Central memory CD4-positive, alpha-beta T cell (primary cell): ENCODE results near the gene CENPP.
A peak's percentile ranks its signal among the peaks of the same experiment; 100 is the strongest.

Experiments
- DNase-seq: peaks from one replicate; pipeline ENCODE4 v3.0.0; 2022

Gene CENPP

GRCh38 chr9:92429836-92430235 lies 104.1 kb downstream of the CENPP start:
- no peak for DNase-seq

GRCh38 chr9:92432350-92432749 lies 106.6 kb downstream of the CENPP start:
- no peak for DNase-seq

DNA sequence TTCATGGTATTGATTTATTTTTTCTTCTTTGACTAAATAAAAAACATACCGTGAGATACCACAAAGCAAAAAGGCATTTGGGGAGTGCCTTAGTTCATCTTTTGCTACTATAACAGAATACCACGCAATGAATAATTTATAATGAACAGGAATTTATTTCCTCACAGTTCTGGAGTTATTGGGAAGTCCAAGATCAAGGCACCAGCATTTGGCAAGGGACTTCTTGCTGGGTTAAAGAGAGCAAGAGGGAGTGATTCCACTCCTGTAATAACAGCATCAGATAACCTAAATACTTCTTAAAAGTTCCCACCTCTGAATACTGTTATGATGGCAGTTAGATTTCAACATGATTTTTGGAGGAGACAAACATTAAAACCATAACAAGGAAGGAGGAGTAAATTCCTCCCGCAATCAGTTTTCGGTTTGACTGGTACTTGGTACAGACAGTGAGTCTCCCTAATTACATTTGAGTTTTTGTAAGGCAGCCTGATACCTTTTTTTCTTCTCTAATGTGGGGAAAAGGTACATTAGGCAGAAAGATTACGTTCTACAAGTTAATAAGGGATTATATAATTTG lies 107.3 kb downstream of the CENPP start:
- DNase-seq = no peak

DNA sequence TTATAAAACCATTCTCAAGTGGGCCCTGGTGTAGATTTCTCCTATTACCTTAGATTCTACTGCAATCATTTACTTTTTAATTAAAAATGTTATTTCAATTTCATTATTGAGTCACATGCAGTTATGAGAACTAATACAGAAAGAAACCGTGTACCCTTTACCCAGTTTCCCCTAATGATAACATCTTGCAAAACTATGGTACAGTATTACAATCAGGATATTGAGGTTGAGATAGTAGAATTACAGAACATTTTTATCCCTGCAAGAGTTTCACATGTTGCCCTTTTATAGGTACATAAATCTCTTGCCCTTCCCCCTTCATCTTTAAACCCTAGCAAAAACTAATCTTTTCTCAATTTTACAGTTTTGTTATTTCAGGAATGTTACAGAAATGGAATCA lies 109.5 kb downstream of the CENPP start:
- no peak for DNase-seq

GRCh38 chr9:92438900-92439526 lies 113.3 kb downstream of the CENPP start:
- no peak for DNase-seq

- no peak for DNase-seq
Observed at GRCh38 chr9:92439921-92440750, 114.4 kb downstream of the CENPP start.

- DNase-seq = peak; percentile 17
Observed at GRCh38 chr9:92440751-92441046, 114.9 kb downstream of the CENPP start.

GRCh38 chr9:92444841-92445240 lies 119.1 kb downstream of the CENPP start:
- no peak for DNase-seq

GRCh38 chr9:92446536-92446935 lies 120.8 kb downstream of the CENPP start:
- no peak for DNase-seq

DNA sequence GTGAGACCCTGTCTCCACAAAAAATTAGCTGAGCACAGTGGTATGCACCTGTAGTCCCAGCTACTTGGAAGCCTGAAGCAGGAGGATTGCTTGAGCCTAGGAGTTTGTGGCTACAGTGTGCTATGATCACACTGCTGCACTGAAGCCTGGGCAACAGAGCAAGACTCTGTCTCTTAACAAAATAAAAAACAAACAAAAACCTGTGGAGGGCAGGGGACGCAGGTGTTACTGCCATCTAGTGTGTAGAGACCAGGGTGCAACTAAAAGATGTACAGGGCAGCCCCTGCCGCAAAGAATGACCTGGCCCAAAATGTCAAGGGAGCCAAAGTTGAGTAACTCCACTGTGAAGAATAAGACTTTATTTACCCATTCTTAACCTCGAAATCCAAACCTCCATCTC lies 129.5 kb downstream of the CENPP start:
- DNase-seq = no peak

GRCh38 chr9:92457576-92457975 lies 131.8 kb downstream of the CENPP start:
- no peak for DNase-seq

DNA sequence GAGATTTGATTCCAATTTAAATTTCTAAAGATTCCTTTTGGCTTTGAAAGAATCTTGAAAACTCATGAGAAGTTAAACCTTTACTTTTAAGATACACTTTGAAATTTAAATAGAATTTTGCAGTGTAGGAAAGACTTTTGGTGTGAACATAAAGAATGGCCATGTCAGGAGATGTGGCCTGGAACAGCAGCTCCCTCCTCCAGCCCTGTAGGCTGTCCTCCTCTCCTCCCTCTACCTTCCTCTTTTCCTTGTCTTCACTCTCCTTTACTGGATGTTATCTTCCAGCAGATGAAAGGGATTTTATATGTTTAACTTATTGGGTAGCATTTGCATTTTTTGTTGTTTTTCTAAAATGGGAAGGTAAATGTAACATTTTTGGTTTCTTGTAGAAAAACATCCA lies 137.6 kb downstream of the CENPP start:
- DNase-seq = no peak

DNA sequence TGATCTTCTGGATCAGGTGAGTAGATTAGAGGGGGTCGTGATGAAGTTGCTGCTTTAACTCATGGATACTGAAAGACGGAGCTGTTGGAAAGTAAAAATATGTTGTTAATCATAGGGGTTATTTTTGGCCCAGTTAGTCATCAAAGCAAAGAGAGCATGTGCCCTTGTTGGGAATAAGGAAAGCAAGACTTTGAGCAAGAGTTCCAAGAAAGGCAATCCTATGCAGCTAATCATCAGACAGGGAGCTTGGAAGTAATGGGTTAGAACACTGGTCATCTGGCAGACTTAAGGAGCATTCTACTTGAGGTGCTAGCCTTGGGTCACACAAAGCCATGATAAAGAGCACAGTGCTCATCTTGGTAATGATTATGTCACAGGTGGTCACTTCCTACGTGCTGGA lies 138.2 kb downstream of the CENPP start:
- DNase-seq = no peak

GRCh38 chr9:92467041-92467440 lies 141.3 kb downstream of the CENPP start:
- no peak for DNase-seq

- DNase-seq = no peak
Observed at GRCh38 chr9:92467511-92467910, 141.8 kb downstream of the CENPP start.

DNA sequence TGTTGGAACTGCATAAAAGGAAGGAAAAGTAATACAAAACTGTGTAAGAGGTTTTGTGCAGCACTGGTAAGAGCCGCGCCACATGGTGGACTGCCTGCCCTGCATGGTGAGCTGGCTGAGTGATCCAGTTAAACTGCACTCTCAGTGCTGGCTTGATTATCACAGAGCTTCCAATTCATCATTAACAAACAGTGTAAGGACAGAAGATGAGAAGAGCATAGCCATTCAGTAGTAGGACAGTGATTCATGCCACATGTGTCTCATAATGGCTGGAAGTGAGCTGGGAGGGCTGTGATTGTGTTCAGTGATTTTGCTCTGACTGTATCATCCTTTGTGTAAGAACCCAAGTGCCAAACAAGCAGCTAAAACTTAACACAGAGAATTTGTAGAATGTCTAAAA lies 142.5 kb downstream of the CENPP start:
- DNase-seq = no peak

GRCh38 chr9:92474587-92474986 lies 148.8 kb downstream of the CENPP start:
- DNase-seq = no peak

- no peak for DNase-seq
Observed at GRCh38 chr9:92476962-92477361, 151.2 kb downstream of the CENPP start.

DNA sequence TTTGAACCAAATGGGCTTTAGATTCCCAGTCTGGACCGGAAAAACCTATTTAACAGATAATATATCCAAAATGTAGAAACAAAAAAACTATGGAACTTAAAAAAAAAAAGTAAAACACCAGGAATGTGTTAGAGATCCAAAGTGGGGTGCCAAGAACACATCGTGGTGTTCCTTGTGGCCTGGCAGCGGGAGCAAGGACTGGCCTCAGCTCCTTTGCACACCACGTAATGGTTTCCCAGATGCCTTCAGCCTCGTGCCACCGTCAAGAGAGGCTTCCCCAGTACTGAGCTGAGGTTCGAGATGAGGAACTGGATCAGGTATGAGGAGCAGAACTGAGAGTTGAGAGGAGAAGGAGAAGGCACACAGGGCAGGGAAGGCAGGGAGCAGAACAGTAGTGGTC lies 153.0 kb downstream of the CENPP start:
- DNase-seq = no peak

DNA sequence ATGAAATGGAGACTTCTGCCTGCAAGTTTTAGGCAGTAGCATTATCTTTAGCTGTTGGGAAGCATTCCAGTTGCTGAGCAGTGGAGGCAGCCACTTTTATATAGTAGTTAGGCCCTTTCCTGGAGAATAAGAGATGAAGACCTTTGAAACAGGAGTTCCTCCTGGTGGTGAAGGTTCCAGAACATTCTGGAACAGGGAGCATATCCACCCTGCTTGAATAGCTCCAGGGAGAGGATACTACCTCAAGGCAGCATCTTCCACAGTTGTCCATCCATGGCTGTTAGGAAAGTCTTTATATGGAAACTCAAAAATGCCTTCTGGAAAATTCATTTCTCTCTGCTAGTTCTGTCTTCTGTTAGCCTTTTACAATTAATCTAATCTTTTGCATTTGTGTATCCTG lies 153.6 kb downstream of the CENPP start:
- DNase-seq = no peak

GRCh38 chr9:92480291-92480771 lies 154.6 kb downstream of the CENPP start:
- no peak for DNase-seq

- no peak for DNase-seq
Observed at GRCh38 chr9:92480986-92481633, 155.4 kb downstream of the CENPP start.

GRCh38 chr9:92482329-92482728 lies 156.6 kb downstream of the CENPP start, which contains the start of gene ASPN:
ASPN (minus strand) TSS chr9:92482506.
- no peak for DNase-seq

DNA sequence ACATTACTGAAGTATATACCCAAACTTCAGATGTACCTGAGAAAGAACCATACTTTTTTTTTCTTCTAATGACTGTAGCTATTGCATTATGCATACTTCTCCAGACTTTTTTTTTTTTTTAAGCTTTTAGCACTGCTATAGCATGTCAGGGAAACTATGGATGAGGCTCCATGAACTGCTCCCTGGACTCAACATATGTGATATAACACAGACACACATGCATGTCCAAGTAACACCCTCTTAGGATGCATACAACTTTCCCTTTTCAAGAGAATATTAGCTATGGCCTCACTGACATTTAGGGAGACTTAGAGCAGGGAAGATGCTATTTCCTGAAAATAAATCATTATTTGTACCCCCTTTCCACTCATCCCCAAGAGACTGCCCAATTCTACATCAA lies 157.1 kb downstream of the CENPP start:
- DNase-seq = no peak
